SK-N-SH (cell line): ENCODE results near the gene CHRNE.

Experiments
- CTCF ChIP-seq: fragments of 200-600 bp; sonication (generic); IDR thresholded peaks from 2 replicates; pipeline ENCODE4 v1.6.1; 2017; ENCODE audit warnings: antibody characterized with exemption, mild to moderate bottlenecking, moderate library complexity
- ELF1 ChIP-seq: IDR thresholded peaks from 2 replicates; pipeline ENCODE4 v1.4.0; 2012
- EP300 ChIP-seq, 2 experiments: IDR thresholded peaks; 2 replicates each; pipeline versions ENCODE4 v1.4.0 to v1.6.1; 2012; ENCODE audit warnings: borderline replicate concordance in 1 of 2, low read depth in 1 of 2, low read length in 1 of 2
- FOSL2 ChIP-seq: IDR thresholded peaks from 2 replicates; pipeline ENCODE4 v1.4.0; 2012; ENCODE audit warnings: low read depth, mild to moderate bottlenecking, moderate library complexity, borderline replicate concordance
- FOXM1 ChIP-seq: IDR thresholded peaks from 2 replicates; pipeline ENCODE4 v1.4.0; 2012; ENCODE audit warnings: low read depth, mild to moderate bottlenecking
- GABPA ChIP-seq: IDR thresholded peaks from 2 replicates; pipeline ENCODE4 v1.4.0; 2012; ENCODE audit warnings: low read depth, mild to moderate bottlenecking
- PBX3 ChIP-seq: IDR thresholded peaks from 2 replicates; pipeline ENCODE4; 2012
- POLR2AphosphoS5 ChIP-seq: IDR thresholded peaks from 2 replicates; pipeline ENCODE4 v1.6.1; 2012; ENCODE audit warnings: low read depth, low read length
- RCOR1 ChIP-seq: fragments of 150-350 bp; IDR thresholded peaks from 2 replicates; pipeline ENCODE4 v1.6.1; 2017; ENCODE audit warnings: antibody characterized with exemption, low read length
- REST ChIP-seq: IDR thresholded peaks from 2 replicates; pipeline ENCODE4 v1.6.1; 2012; ENCODE audit warnings: mild to moderate bottlenecking, low read depth, low read length, moderate library complexity
- USF2 ChIP-seq: fragments of 150-350 bp; IDR thresholded peaks from 2 replicates; pipeline ENCODE4 v1.6.1; 2017; ENCODE audit warnings: antibody characterized with exemption, low read length, low read depth, borderline replicate concordance
- YY1 ChIP-seq: IDR thresholded peaks from 2 replicates; pipeline ENCODE4 v1.4.0; 2012; ENCODE audit warnings: low read depth, mild to moderate bottlenecking

GRCh38 chr17:4897198-4897687, 5.7 kb downstream of the CHRNE start:
- TF ChIP-seq CTCF (no peak), ELF1 (no peak), EP300 (IDR thresholded peaks at IDR 0.05; ENCODE audit: borderline replicate concordance in 1 of 2, low read depth in 1 of 2, low read length in 1 of 2) (no peak), USF2 (no peak), YY1 (no peak), REST (no peak), PBX3 (no peak), FOXM1 (no peak), POLR2AphosphoS5 (no peak), RCOR1 (no peak), GABPA (no peak), FOSL2 (no peak)
